Endothelial cell of umbilical vein (primary cell): Measurements from ENCODE around the gene SLIT1. TPM values are rescaled to one million over a fixed set of nuclear protein-coding genes. Genes with fewer than 3 reads are reported as not detected.

Experiments
- BruUV-seq: library from RNA; stranded (reverse); fragments of 400-500 nt; replicated peaks from 2 replicates; lab custom pipeline; 2021; lab: Mats Ljungman, UMichigan
- CTCF ChIA-PET: fragments of 300-600, 350-600 bp; sonication (Branson Sonifier 250); formaldehyde crosslinking; loops from one replicate; lab custom pipeline; 2021; ENCODE audit warnings: antibody characterized with exemption, inconsistent platforms; lab: Charles Lee
- POLR2A ChIA-PET: fragments of 300-600, 350-600 bp; sonication (Branson Sonifier 250); formaldehyde crosslinking; loops from one replicate; lab custom pipeline; 2021; ENCODE audit warnings: antibody characterized with exemption, inconsistent platforms; lab: Charles Lee
- DNase-seq: peaks from one replicate; pipeline ENCODE4 v3.0.0-alpha.2; 2011; ENCODE audit warnings: low read depth, low spot score
- FAIRE-seq: peaks from 2 replicates; lab custom pipeline; 2011; peaks lifted over from hg19 to GRCh38; lab: Jason Lieb, UNC
- H2AFZ ChIP-seq: 2 replicates; pipeline ENCODE4 v1.6.0; 2012; ENCODE audit warnings: low read depth, low read length, control low read depth, inconsistent platforms
- H3K27ac ChIP-seq: 2 replicates; pipeline ENCODE4 v1.5.1; 2011; ENCODE audit warnings: low read depth, mild to moderate bottlenecking, control low read depth, low read length, moderate library complexity; ENCODE audit not compliant: insufficient read depth
- H3K27me3 ChIP-seq, 2 experiments: 2 replicates each; pipeline versions ENCODE4 v1.6.0 to v1.6.1; 2011; ENCODE audit warnings: low read length in 2 of 2, mixed read lengths in 1 of 2; ENCODE audit not compliant: control insufficient read depth in 2 of 2, insufficient read depth in 2 of 2
- H3K36me3 ChIP-seq, 2 experiments: 2 replicates in 1 of 2; 3 replicates in 1 of 2; pipeline ENCODE4 v1.5.1; 2011; ENCODE audit warnings: low read length in 2 of 2, mild to moderate bottlenecking in 1 of 2, moderate library complexity in 1 of 2; ENCODE audit not compliant: control insufficient read depth in 2 of 2, insufficient read depth in 2 of 2; ENCODE audit errors: extremely low read depth in 1 of 2
- H3K4me1 ChIP-seq: 3 replicates; pipeline ENCODE4 v1.5.1; 2011; ENCODE audit warnings: mild to moderate bottlenecking, low read length; ENCODE audit not compliant: control insufficient read depth, insufficient read depth; ENCODE audit errors: extremely low read depth
- H3K4me2 ChIP-seq: 2 replicates; pipeline ENCODE4 v1.6.1; 2011; ENCODE audit warnings: low read length, control low read depth, mixed read lengths; ENCODE audit not compliant: insufficient read depth
- H3K4me3 ChIP-seq, 3 experiments: fragments of 200-600 bp in 1 of 3; sonication (generic), shearing (Covaris generic) in 1 of 3; replicated peaks in 1 of 3; 2 replicates each; pipeline ENCODE4 v1.5.1; 2011 to 2016; ENCODE audit warnings: control low read depth in 3 of 3, low read length in 3 of 3, mild to moderate bottlenecking in 2 of 3, inconsistent platforms in 1 of 3, low read depth in 1 of 3, moderate library complexity in 1 of 3; ENCODE audit not compliant: insufficient read depth in 1 of 3
- H3K79me2 ChIP-seq: 2 replicates; pipeline ENCODE4 v1.6.0; 2012; ENCODE audit warnings: low read length, inconsistent platforms; ENCODE audit not compliant: control insufficient read depth, insufficient read depth
- H3K9ac ChIP-seq: replicated peaks from 2 replicates; pipeline ENCODE3; 2011; ENCODE audit warnings: low read length, control low read depth; ENCODE audit not compliant: insufficient read depth; ENCODE audit errors: extremely low read depth
- H3K9me1 ChIP-seq: replicated peaks from 3 replicates; pipeline ENCODE4 v1.6.0; 2011; ENCODE audit warnings: mild to moderate bottlenecking, low read length; ENCODE audit not compliant: control insufficient read depth, insufficient read depth; ENCODE audit errors: extremely low read depth
- H3K9me3 ChIP-seq: replicated peaks from 2 replicates; pipeline ENCODE4 v1.5.1; 2012; ENCODE audit warnings: low read length, inconsistent platforms; ENCODE audit not compliant: control insufficient read depth, insufficient read depth
- H4K20me1 ChIP-seq: replicated peaks from 2 replicates; pipeline ENCODE3; 2011; ENCODE audit warnings: mild to moderate bottlenecking, low read length; ENCODE audit not compliant: control insufficient read depth, insufficient read depth; ENCODE audit errors: extremely low read depth
- EZH2 ChIP-seq: IDR thresholded peaks from 2 replicates; pipeline ENCODE4 v1.6.1; 2012; ENCODE audit warnings: borderline replicate concordance, low read depth, mild to moderate bottlenecking, moderate library complexity, low read length, inconsistent platforms; ENCODE audit not compliant: severe bottlenecking
- FOS ChIP-seq: IDR thresholded peaks from 2 replicates; pipeline ENCODE4 v1.6.1; 2011; ENCODE audit warnings: mild to moderate bottlenecking, low read length, moderate library complexity, borderline replicate concordance; ENCODE audit not compliant: insufficient read depth
- GATA2 ChIP-seq: IDR thresholded peaks from 2 replicates; pipeline ENCODE4 v1.7.0; 2011; ENCODE audit warnings: low read depth, mild to moderate bottlenecking, moderate library complexity, mixed read lengths, low read length; ENCODE audit not compliant: insufficient read length, insufficient read depth
- JUN ChIP-seq: IDR thresholded peaks from 2 replicates; pipeline ENCODE4 v1.6.1; 2011; ENCODE audit warnings: borderline replicate concordance, low read depth; ENCODE audit not compliant: insufficient read length, insufficient read depth
- MYC ChIP-seq: IDR thresholded peaks from one replicate; pipeline ENCODE4 v1.6.1; 2011; ENCODE audit warnings: mild to moderate bottlenecking, low read depth, low read length
- POLR2A ChIP-seq: IDR thresholded peaks from 2 replicates; pipeline ENCODE4 v1.6.1; 2012; ENCODE audit warnings: low read depth, mild to moderate bottlenecking, control low read depth, low read length
- POLR2AphosphoS5 ChIP-seq: IDR thresholded peaks from 2 replicates; pipeline ENCODE4 v1.6.1; 2012; ENCODE audit warnings: low read depth, mild to moderate bottlenecking, control low read depth, low read length, moderate library complexity; ENCODE audit not compliant: insufficient read depth
- dilution Hi-C: fragments of 300-500 bp; cut with MboI; formaldehyde crosslinking; loops from one replicate; pipeline ENCODE4 v1.15.0; 2019; ENCODE audit warnings: low sequenced_read_pairs; ENCODE audit not compliant: extremely low pct_ligation_motif_present
- intact Hi-C: fragments of 100-400 bp; cut with micrococcal nuclease; formaldehyde crosslinking; loops from one replicate; pipeline ENCODE4 v1.10.0; 2022
- polyA plus RNA-seq, 4 experiments: library from polyadenylated mRNA; depleted of rRNA in 3 of 4; stranded (reverse) in 3 of 4; unstranded in 1 of 4; fragments of >200 nt; gene quantifications; 2 replicates each; pipeline versions ENCODE4 v1.2.1 to v1.2.3, GENCODE V29; 2011 to 2012; ENCODE audit warnings: missing spikeins in 1 of 4
- total RNA-seq: library from RNA; stranded (reverse); gene quantifications from 2 replicates; pipeline ENCODE4 v1.2.3, GENCODE V29; 2021
- TF ChIP-seq, protein P1 (sequence below): IDR thresholded peaks from 2 replicates; pipeline ENCODE4 v1.6.1; 2011; ENCODE audit not compliant: insufficient read depth, insufficient read length
- TF ChIP-seq, protein P2 (sequence below), 2 donors: IDR thresholded peaks; 1 replicate in 1 of 2; 2 replicates in 1 of 2; pipeline ENCODE4 v1.5.1; 2011; ENCODE audit warnings: low read length in 2 of 2, mild to moderate bottlenecking in 2 of 2, moderate library complexity in 2 of 2, control low read depth in 1 of 2, inconsistent platforms in 1 of 2, low read depth in 1 of 2; ENCODE audit not compliant: insufficient read depth in 1 of 2; ENCODE audit errors: extremely low read depth in 1 of 2

The SLIT1 gene
- total and polyA plus RNA-seq, 2 donors (not counting 3 experiments of a cell fraction or from before 2014, with no cell fraction given), result 0.04 to 0.20 TPM

DNA sequence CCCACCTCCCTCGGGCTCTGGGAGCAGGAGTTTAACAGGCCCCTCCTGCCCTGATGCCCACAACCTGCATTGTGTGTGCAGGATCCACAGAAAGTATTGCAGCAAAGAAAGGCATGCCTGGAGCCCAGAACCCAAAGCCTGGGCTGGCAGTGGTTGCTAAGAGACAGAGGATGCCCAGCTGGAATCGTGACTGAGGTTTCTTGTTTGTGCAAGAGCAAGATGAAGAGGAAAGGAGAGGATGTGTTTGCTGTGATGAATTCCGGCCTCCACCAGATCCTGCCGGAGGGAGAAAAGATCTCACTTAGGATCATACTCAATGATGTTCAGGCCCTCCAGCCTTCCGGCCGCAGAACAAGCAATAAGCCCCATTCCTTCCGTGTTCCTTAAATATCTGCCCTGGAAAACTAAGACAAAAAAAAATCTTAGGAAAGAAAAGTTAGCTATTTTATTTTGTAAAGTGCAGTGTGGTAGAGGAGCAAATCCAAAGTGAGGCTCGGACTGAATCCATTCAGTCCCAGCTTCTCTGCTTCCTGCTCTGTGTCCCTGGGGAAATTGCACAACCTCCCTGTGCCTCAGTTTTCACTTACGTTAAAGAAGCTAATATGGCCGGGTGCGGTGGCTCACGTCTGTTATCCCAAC is 57.1 kb downstream of the SLIT1 start:
- Histone ChIP-seq H3K27ac (no peak overlapping the region), H4K20me1 (no peaks in the 10 kb centered on the region), H3K36me3 (no peaks in the 10 kb centered on the region), H2AFZ (no peak overlapping the region), H3K4me2 (no peak overlapping the region), H3K9me3 (no peaks in the 10 kb centered on the region), H3K27me3 (no peaks in the 10 kb centered on the region), H3K79me2 (no peaks in the 10 kb centered on the region), H3K4me3 (no peak overlapping the region), H3K4me1 (no peaks in the 10 kb centered on the region), H3K9ac (no peak overlapping the region), H3K9me1 (no peaks in the 10 kb centered on the region)
- ChIA-PET POLR2A (no interaction called here), CTCF (interaction anchor here (1.2 kb wide), 1 partner anchor 55 kb away, joined by 3 read pairs; no protein-coding TSS in a partner anchor)
- FAIRE-seq (no peak), DNase-seq (no peak)
- intact Hi-C loops (no loop called here), dilution Hi-C loops (no loop called here)
- BruUV-seq, result no TSS peak
- TF ChIP-seq MYC (no peak), JUN (no peak), FOS (no peak), POLR2A (no peak), POLR2AphosphoS5 (no peak), GATA2 (no peak)
- TF ChIP-seq, protein P1, sequence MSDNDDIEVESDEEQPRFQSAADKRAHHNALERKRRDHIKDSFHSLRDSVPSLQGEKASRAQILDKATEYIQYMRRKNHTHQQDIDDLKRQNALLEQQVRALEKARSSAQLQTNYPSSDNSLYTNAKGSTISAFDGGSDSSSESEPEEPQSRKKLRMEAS, result no peak

DNA sequence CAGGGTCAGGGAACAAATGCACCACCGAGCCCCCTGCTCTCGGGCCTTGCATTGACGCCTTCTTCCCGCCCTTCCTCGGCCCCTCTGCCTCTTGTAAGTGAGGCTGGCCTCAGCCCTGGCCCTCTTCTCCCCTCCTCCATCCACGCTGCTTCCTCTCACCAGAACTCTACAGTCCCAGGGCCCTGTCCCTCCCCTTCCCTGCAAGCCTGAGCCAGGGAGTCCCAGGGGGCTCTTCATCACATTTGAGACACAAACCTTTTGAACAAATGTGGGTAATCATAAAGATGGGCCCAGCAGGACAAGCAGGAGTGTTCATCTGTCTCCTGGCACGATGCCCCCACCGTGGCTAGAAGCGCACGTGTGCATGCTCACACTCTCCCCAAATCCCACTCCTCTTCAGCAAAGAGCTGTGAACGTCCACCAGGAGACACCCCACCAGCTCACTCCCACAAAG is 57.7 kb downstream of the SLIT1 start:
- intact Hi-C loops, result no loop called here
- Histone ChIP-seq H3K36me3 (no peaks in the 10 kb centered on the region), H3K9me1 (no peaks in the 10 kb centered on the region), H3K4me1 (no peaks in the 10 kb centered on the region), H3K9ac (no peak overlapping the region), H3K4me3 (no peak overlapping the region), H3K9me3 (no peaks in the 10 kb centered on the region), H3K4me2 (no peak overlapping the region), H3K27me3 (no peaks in the 10 kb centered on the region), H2AFZ (no peak overlapping the region), H3K27ac (no peak overlapping the region), H3K79me2 (no peaks in the 10 kb centered on the region), H4K20me1 (no peaks in the 10 kb centered on the region)
- TF ChIP-seq, protein P2, sequence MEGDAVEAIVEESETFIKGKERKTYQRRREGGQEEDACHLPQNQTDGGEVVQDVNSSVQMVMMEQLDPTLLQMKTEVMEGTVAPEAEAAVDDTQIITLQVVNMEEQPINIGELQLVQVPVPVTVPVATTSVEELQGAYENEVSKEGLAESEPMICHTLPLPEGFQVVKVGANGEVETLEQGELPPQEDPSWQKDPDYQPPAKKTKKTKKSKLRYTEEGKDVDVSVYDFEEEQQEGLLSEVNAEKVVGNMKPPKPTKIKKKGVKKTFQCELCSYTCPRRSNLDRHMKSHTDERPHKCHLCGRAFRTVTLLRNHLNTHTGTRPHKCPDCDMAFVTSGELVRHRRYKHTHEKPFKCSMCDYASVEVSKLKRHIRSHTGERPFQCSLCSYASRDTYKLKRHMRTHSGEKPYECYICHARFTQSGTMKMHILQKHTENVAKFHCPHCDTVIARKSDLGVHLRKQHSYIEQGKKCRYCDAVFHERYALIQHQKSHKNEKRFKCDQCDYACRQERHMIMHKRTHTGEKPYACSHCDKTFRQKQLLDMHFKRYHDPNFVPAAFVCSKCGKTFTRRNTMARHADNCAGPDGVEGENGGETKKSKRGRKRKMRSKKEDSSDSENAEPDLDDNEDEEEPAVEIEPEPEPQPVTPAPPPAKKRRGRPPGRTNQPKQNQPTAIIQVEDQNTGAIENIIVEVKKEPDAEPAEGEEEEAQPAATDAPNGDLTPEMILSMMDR (IDR thresholded peaks at IDR 0.05; ENCODE audit: extremely low read depth in 1 of 2, insufficient read depth in 1 of 2, low read depth in 1 of 2, low read length in 2 of 2), result no peak
- no peak for TF ChIP-seq POLR2A
- no peak for TF ChIP-seq FOS
- TF ChIP-seq, protein P1, result no peak
- TF ChIP-seq MYC, result no peak
- TF ChIP-seq POLR2AphosphoS5, result no peak
- TF ChIP-seq EZH2, result no peak
- no peak for TF ChIP-seq GATA2
- no peak for TF ChIP-seq JUN
- DNase-seq, result no peak
- dilution Hi-C loops, result no loop called here
- ChIA-PET CTCF (no interaction called here), POLR2A (no interaction called here)
- no TSS peak for BruUV-seq
- FAIRE-seq, result no peak
